ENCODE data around the gene NRXN2.

DNA sequence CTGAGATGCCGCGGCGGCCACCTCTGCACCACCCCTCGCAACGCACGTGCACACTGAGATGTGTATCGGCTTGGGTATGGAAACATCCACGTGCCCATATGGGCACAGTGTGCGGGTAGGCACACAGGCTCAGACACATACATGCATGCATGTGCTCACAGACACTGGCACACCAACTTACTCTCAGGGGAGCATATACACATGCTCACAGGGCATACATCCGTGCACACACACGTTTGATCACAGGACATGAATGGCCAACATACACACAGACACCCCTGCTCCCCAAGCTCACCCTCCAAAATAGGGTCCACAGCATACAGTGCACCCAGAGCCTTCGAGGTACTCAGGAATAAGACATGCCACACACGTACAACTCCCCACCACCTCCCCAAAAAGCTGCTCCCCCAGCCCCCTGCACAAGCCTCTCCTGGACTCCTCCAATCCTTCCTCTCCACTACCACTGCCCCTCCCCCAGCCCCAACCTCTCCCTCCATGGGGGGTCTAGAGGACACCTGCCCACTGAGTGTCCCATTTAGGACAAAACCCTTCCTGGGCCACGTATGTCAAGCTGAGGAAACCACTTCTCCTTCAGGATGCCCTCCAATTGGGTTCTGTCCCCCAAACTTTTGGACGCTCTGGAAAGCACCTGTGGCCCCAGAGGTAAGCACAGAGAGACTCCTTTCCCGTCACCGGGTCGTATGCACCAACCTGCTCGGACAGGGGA lies 78.9 kb downstream of the NRXN2 start:
- TF ChIP-seq, protein P1, sequence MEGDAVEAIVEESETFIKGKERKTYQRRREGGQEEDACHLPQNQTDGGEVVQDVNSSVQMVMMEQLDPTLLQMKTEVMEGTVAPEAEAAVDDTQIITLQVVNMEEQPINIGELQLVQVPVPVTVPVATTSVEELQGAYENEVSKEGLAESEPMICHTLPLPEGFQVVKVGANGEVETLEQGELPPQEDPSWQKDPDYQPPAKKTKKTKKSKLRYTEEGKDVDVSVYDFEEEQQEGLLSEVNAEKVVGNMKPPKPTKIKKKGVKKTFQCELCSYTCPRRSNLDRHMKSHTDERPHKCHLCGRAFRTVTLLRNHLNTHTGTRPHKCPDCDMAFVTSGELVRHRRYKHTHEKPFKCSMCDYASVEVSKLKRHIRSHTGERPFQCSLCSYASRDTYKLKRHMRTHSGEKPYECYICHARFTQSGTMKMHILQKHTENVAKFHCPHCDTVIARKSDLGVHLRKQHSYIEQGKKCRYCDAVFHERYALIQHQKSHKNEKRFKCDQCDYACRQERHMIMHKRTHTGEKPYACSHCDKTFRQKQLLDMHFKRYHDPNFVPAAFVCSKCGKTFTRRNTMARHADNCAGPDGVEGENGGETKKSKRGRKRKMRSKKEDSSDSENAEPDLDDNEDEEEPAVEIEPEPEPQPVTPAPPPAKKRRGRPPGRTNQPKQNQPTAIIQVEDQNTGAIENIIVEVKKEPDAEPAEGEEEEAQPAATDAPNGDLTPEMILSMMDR (IDR thresholded peaks at IDR 0.05; ENCODE audit: low read length) = no peak
- TF ChIP-seq EZH2 (optimal IDR thresholded peaks at IDR 0.05; ENCODE audit: low read depth, low read length) = no peak
- TF ChIP-seq EZH2phosphoT487 (IDR thresholded peaks at IDR 0.05; ENCODE audit: low read length) = no peak

Measured in MM.1S (cell line).